IMR-90 (cell line): ENCODE measurements around the gene GPR3. TPM values are rescaled to one million over a fixed set of nuclear protein-coding genes. Genes with fewer than 3 reads are reported as not detected.
"Not testable (repeated sequence)": the region's sequence is repeated elsewhere in the genome, so short reads cannot be mapped to it uniquely, and the experiment has no call there.

Experiments
- ATAC-seq: fragments of 200-7000 bp; cut with Tn5 transposase; 2 replicates; pipeline ENCODE4 v1.9.1; 2020; ENCODE audit warnings: low read depth, mild to moderate bottlenecking, moderate library complexity
- BruUV-seq: library from RNA; stranded (reverse); fragments of 400-500 nt; replicated peaks from 2 replicates; lab custom pipeline; 2021; lab: Mats Ljungman, UMichigan
- CTCF ChIA-PET: fragments of 300-600 bp; formaldehyde crosslinking; extraction: SDS; loops from one replicate; lab custom pipeline; 2021; ENCODE audit warnings: antibody characterized with exemption; lab: Yijun Ruan, JAX
- POLR2A ChIA-PET: fragments of 300-600 bp; sonication (Branson Sonifier 250); formaldehyde crosslinking; loops from one replicate; lab custom pipeline; 2022; ENCODE audit warnings: antibody characterized with exemption; ENCODE audit not compliant: unreplicated experiment; lab: Charles Lee
- DNase-seq: peaks from one replicate; pipeline ENCODE4 v3.0.0; 2013
- H2AFZ ChIP-seq: replicated peaks from 2 replicates; pipeline ENCODE3; 2013; ENCODE audit warnings: low read length, mild to moderate bottlenecking; ENCODE audit not compliant: poor library complexity
- H2AK5ac ChIP-seq: 2 replicates; pipeline ENCODE4 v1.6.1; 2013; ENCODE audit warnings: low read depth, low read length, inconsistent platforms
- H2AK9ac ChIP-seq: replicated peaks from 2 replicates; pipeline ENCODE3; 2013; ENCODE audit warnings: mild to moderate bottlenecking, low read depth, low read length, moderate library complexity; ENCODE audit not compliant: poor library complexity
- H2BK120ac ChIP-seq: 2 replicates; pipeline ENCODE4 v1.6.1; 2013; ENCODE audit warnings: low read depth, low read length, inconsistent platforms
- H2BK15ac ChIP-seq: 3 replicates; pipeline ENCODE4 v1.6.1; 2013; ENCODE audit warnings: low read depth, low read length, inconsistent platforms
- H2BK20ac ChIP-seq: 2 replicates; pipeline ENCODE4 v1.6.1; 2013; ENCODE audit warnings: low read depth, mild to moderate bottlenecking, inconsistent platforms, low read length, moderate library complexity
- H2BK5ac ChIP-seq: 2 replicates; pipeline ENCODE4 v1.6.1; 2013; ENCODE audit warnings: mild to moderate bottlenecking, low read depth, low read length, inconsistent platforms; ENCODE audit not compliant: poor library complexity, severe bottlenecking
- H3K14ac ChIP-seq: replicated peaks from 2 replicates; pipeline ENCODE4 v1.6.1; 2013; ENCODE audit warnings: low read depth, low read length, inconsistent platforms
- H3K18ac ChIP-seq: 2 replicates; pipeline ENCODE4 v1.6.1; 2013; ENCODE audit warnings: low read depth, low read length, control low read depth
- H3K23ac ChIP-seq: 2 replicates; pipeline ENCODE4 v1.6.1; 2013; ENCODE audit warnings: low read depth, low read length, inconsistent platforms
- H3K27ac ChIP-seq: 2 replicates; pipeline ENCODE4 v1.5.1; 2013; ENCODE audit warnings: mild to moderate bottlenecking, control low read depth, low read length; ENCODE audit not compliant: insufficient read depth
- H3K27me3 ChIP-seq: 2 replicates; pipeline ENCODE4 v1.6.1; 2013; ENCODE audit warnings: low read length; ENCODE audit not compliant: control insufficient read depth, insufficient read depth
- H3K36me3 ChIP-seq: 2 replicates; pipeline ENCODE4 v1.6.1; 2013; ENCODE audit warnings: low read length, mixed read lengths; ENCODE audit not compliant: control insufficient read depth, insufficient read depth
- H3K4ac ChIP-seq: 2 replicates; pipeline ENCODE4 v1.6.1; 2013; ENCODE audit warnings: low read depth, low read length, inconsistent platforms
- H3K4me1 ChIP-seq: 2 replicates; pipeline ENCODE4 v1.6.1; 2013; ENCODE audit warnings: low read length, mixed read lengths; ENCODE audit not compliant: control insufficient read depth, insufficient read depth
- H3K4me2 ChIP-seq: 2 replicates; pipeline ENCODE4 v1.6.1; 2013; ENCODE audit warnings: low read depth, mild to moderate bottlenecking, control low read depth, low read length, moderate library complexity
- H3K4me3 ChIP-seq: 2 replicates; pipeline ENCODE4 v1.5.1; 2013; ENCODE audit warnings: low read depth, mild to moderate bottlenecking, control low read depth, low read length, moderate library complexity; ENCODE audit not compliant: insufficient read depth
- H3K56ac ChIP-seq: 2 replicates; pipeline ENCODE4 v1.6.1; 2013; ENCODE audit warnings: low read length, inconsistent platforms; ENCODE audit not compliant: insufficient read depth; ENCODE audit errors: extremely low read depth
- H3K79me1 ChIP-seq, 2 experiments: 2 replicates each; pipeline ENCODE4 v1.6.1; 2013; ENCODE audit warnings: low read length in 2 of 2, inconsistent platforms in 1 of 2, low read depth in 1 of 2
- H3K9ac ChIP-seq: 2 replicates; pipeline ENCODE4 v1.6.1; 2013; ENCODE audit warnings: low read depth, low read length, control low read depth
- H3K9me1 ChIP-seq: 2 replicates; pipeline ENCODE4 v1.6.1; 2013; ENCODE audit warnings: low read length, inconsistent platforms; ENCODE audit not compliant: insufficient read depth
- H3K9me3 ChIP-seq: 2 replicates; pipeline ENCODE4 v1.6.1; 2013; ENCODE audit warnings: low read length; ENCODE audit not compliant: control insufficient read depth, insufficient read depth
- H4K20me1 ChIP-seq: 2 replicates; pipeline ENCODE4 v1.6.1; 2013; ENCODE audit warnings: low read length, inconsistent platforms; ENCODE audit not compliant: insufficient read depth
- H4K5ac ChIP-seq: 2 replicates; pipeline ENCODE4 v1.6.1; 2013; ENCODE audit warnings: mild to moderate bottlenecking, low read depth, low read length, control low read depth
- H4K8ac ChIP-seq, 2 experiments: 2 replicates each; pipeline ENCODE4 v1.6.1; 2013; ENCODE audit warnings: low read depth in 2 of 2, low read length in 2 of 2, control low read depth in 1 of 2, inconsistent platforms in 1 of 2
- H4K91ac ChIP-seq: 2 replicates; pipeline ENCODE4 v1.6.1; 2013; ENCODE audit warnings: low read depth, low read length, inconsistent platforms; ENCODE audit not compliant: insufficient read depth
- WGBS, 2 experiments: methylation state at CpG; one replicate each; pipeline versions ENCODE4 v1.1.5 to v1.1.7; 2013; ENCODE audit warnings: missing lambda C conversion rate in 2 of 2; ENCODE audit not compliant: insufficient read length in 1 of 2; ENCODE audit errors: extremely low coverage in 2 of 2; 5-methylcytosine and 5-hydroxymethylcytosine counted together
- dilution Hi-C: fragments of 300-500 bp; cut with HindIII; formaldehyde crosslinking; loops from one replicate; pipeline ENCODE4 v1.14.3; 2018; ENCODE audit warnings: low sequenced_read_pairs; ENCODE audit not compliant: unreplicated experiment
- in situ Hi-C: fragments of 300-500 bp; cut with MboI; formaldehyde crosslinking; loops from 3 replicates; pipeline ENCODE4 v1.14.3; 2019; ENCODE audit warnings: low sequenced_read_pairs, inconsistent platforms, mixed read lengths
- intact Hi-C: fragments of 100-400 bp; cut with micrococcal nuclease; formaldehyde crosslinking; loops from 2 replicates; pipeline ENCODE4 v1.10.0; 2022
- polyA plus RNA-seq, 3 experiments: library from polyadenylated mRNA; depleted of rRNA; stranded (reverse); fragments of >200 nt; gene quantifications; 2 replicates each; pipeline ENCODE4 v1.2.3, GENCODE V29; 2012; ENCODE audit warnings: low replicate concordance in 1 of 3
- total RNA-seq: library from RNA; depleted of rRNA; stranded (reverse); fragments of >200 nt; gene quantifications from 2 replicates; pipeline ENCODE4 v1.2.3, GENCODE V29; 2012

GPR3 gene
- total and polyA plus RNA-seq, 2 of the 4 experiments (the other 2 are of a cell fraction): 0.72 to 4.8 TPM

GRCh38 chr1:27405598-27406361 lies 13.4 kb downstream of the GPR3 start:
- Histone ChIP-seq H4K20me1 (peaks cover 11% of the 10 kb centered on the region; the same call in 1 of the 2 replicates), H3K79me1 (peaks cover 9 to 15% of the 10 kb centered on the region in 2 experiments; a peak in 1 of 4 replicates), H3K36me3 (peaks cover 31% of the 10 kb centered on the region), H3K4me1 (peaks cover 17% of the 10 kb centered on the region)
- H3K9me3 ChIP-seq, H2AK5ac ChIP-seq, ATAC-seq, H3K14ac ChIP-seq, H4K91ac ChIP-seq, H2BK20ac ChIP-seq, H3K27ac ChIP-seq, H4K5ac ChIP-seq, H2BK5ac ChIP-seq, H3K9me1 ChIP-seq, H3K4ac ChIP-seq, H3K18ac ChIP-seq, H2BK15ac ChIP-seq, H4K8ac ChIP-seq, H3K56ac ChIP-seq, dilution Hi-C loops, DNase-seq, H2AFZ ChIP-seq, intact Hi-C loops, H3K23ac ChIP-seq, in situ Hi-C loops, H2BK120ac ChIP-seq, H3K27me3 ChIP-seq, H2AK9ac ChIP-seq, H3K9ac ChIP-seq, BruUV-seq, H3K4me2 ChIP-seq, H3K4me3 ChIP-seq: not testable (repeated sequence)
- WGBS, 2 experiments: 100% methylated on average over 1 of the region's 18 CpGs; no CpG with 5 or more reads in 1 of the 2 experiments
- CTCF ChIA-PET: interaction anchor here (0.6 to 1.3 kb wide), 3 partner anchors 12 to 105 kb away, joined by 3 to 4 read pairs (median 3); no protein-coding TSS in a partner anchor
- POLR2A ChIA-PET: interaction anchor here (0.6 kb wide), 1 partner anchor 97 kb away, joined by 3 read pairs; no protein-coding TSS in a partner anchor
